ENCODE results near the gene GUCA2B. TPM values are rescaled to one million over a fixed set of nuclear protein-coding genes. Genes with fewer than 3 reads are reported as not detected.

The GUCA2B gene
- total RNA-seq, 1 donor from 2014 or later: not detected

DNA sequence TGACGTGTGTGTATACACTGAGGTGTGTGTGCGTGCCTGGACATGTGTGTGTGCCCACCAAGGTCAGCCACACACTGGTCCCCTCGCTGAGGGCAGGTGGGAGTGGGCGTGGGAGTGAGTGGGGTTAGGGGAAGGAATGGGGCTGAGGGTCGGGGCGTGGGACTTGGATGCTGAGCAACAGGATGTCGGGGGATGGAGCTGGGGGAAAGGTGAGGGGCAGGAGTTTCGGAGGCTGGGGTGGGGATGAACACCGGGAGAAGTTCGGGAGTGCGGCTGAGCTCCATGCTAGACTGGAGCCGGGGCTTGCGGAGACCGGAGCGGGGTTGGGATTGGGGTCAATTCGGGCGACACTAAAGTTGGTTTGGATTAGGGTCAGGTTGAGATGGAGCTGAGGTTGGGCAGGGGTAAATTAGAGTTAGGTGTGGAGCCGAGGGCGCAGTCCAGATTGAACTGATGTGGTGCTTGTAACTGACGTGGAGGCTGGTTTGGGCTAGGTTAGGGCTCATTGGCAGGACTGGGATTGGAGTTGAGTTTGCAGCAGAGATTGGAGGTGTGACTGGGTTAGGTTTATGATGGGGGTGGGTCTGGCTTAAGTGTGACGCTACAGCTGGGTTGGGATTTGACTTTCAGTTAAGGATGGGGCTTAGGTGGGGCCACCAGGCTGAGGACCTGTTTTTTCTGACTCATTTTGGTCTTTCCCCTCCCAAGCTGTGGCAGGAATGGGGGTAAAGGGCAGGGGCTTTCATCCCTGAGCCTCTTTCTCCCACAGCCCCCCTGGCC, 14.6 kb downstream of the GUCA2B start:
- H4K20me1 ChIP-seq (ENCODE audit: insufficient read depth, low read length): peaks cover under 1% of the 10 kb centered on the region
- FAIRE-seq: no peak

GRCh38 chr1:42168391-42168670, 15.1 kb downstream of the GUCA2B start:
- Mint-ChIP-seq H3K4me3 (ENCODE audit: unreplicated experiment) (no peak overlapping the region), H3K27ac (ENCODE audit: unreplicated experiment) (no peak overlapping the region), H3K27me3 (ENCODE audit: low read depth, unreplicated experiment) (no peaks in the 10 kb centered on the region), H3K9me3 (ENCODE audit: unreplicated experiment) (no peaks in the 10 kb centered on the region), H3K36me3 (ENCODE audit: low read depth, unreplicated experiment) (peaks cover 4% of the 10 kb centered on the region), H3K4me1 (ENCODE audit: low read depth, unreplicated experiment) (peaks cover 34% of the 10 kb centered on the region)
- Histone ChIP-seq H4K20me1 (ENCODE audit: insufficient read depth, low read length) (peaks cover 5% of the 10 kb centered on the region), H3K9ac (ENCODE audit: low read length) (no peak overlapping the region), H3K4me2 (ENCODE audit: low read length) (no peak overlapping the region), H3K4me1 (ENCODE audit: insufficient read depth, low read length) (peaks cover 5% of the 10 kb centered on the region), H3K36me3 (ENCODE audit: insufficient read depth, low read length) (no peaks in the 10 kb centered on the region), H3K27me3 (ENCODE audit: insufficient read depth, low read length) (no peaks in the 10 kb centered on the region), H3K4me3 (ENCODE audit: insufficient read depth, low read depth, low read length) (no peak overlapping the region), H3K79me2 (ENCODE audit: insufficient read depth, low read length) (no peaks in the 10 kb centered on the region), H3K9me3 (ENCODE audit: insufficient read depth, low read depth, low read length) (no peaks in the 10 kb centered on the region), H2AFZ (ENCODE audit: low read depth, low read length) (no peak overlapping the region), H3K27ac (ENCODE audit: low read depth, low read length) (no peak overlapping the region)
- FAIRE-seq (no peak), DNase-seq (ENCODE audit: low read depth) (no peak)
- TF ChIP-seq EZH2 (IDR thresholded peaks at IDR 0.05; ENCODE audit: insufficient read depth, low read length): no peak
- TF ChIP-seq, protein P1, sequence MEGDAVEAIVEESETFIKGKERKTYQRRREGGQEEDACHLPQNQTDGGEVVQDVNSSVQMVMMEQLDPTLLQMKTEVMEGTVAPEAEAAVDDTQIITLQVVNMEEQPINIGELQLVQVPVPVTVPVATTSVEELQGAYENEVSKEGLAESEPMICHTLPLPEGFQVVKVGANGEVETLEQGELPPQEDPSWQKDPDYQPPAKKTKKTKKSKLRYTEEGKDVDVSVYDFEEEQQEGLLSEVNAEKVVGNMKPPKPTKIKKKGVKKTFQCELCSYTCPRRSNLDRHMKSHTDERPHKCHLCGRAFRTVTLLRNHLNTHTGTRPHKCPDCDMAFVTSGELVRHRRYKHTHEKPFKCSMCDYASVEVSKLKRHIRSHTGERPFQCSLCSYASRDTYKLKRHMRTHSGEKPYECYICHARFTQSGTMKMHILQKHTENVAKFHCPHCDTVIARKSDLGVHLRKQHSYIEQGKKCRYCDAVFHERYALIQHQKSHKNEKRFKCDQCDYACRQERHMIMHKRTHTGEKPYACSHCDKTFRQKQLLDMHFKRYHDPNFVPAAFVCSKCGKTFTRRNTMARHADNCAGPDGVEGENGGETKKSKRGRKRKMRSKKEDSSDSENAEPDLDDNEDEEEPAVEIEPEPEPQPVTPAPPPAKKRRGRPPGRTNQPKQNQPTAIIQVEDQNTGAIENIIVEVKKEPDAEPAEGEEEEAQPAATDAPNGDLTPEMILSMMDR (IDR thresholded peaks at IDR 0.05; ENCODE audit: insufficient read depth, low read depth, low read length): no peak

More for the DNA sequence above, 14.6 kb downstream of the GUCA2B start:
- Mint-ChIP-seq H3K4me3 (ENCODE audit: unreplicated experiment) (no peak overlapping the region), H3K27me3 (ENCODE audit: low read depth, unreplicated experiment) (no peaks in the 10 kb centered on the region), H3K36me3 (ENCODE audit: low read depth, unreplicated experiment) (peaks cover 4% of the 10 kb centered on the region), H3K9me3 (ENCODE audit: unreplicated experiment) (no peaks in the 10 kb centered on the region), H3K4me1 (ENCODE audit: low read depth, unreplicated experiment) (peaks cover 34% of the 10 kb centered on the region), H3K27ac (ENCODE audit: unreplicated experiment) (no peak overlapping the region)
- DNase-seq (ENCODE audit: low read depth): no peak
- Histone ChIP-seq H3K4me1 (ENCODE audit: insufficient read depth, low read length) (peaks cover 5% of the 10 kb centered on the region), H3K9ac (ENCODE audit: low read length) (no peak overlapping the region), H3K27ac (ENCODE audit: low read depth, low read length) (no peak overlapping the region), H3K79me2 (ENCODE audit: insufficient read depth, low read length) (no peaks in the 10 kb centered on the region), H2AFZ (ENCODE audit: low read depth, low read length) (no peak overlapping the region), H3K9me3 (ENCODE audit: insufficient read depth, low read depth, low read length) (no peaks in the 10 kb centered on the region), H3K4me3 (ENCODE audit: insufficient read depth, low read depth, low read length) (no peak overlapping the region), H3K4me2 (ENCODE audit: low read length) (no peak overlapping the region), H3K27me3 (ENCODE audit: insufficient read depth, low read length) (no peaks in the 10 kb centered on the region), H3K36me3 (ENCODE audit: insufficient read depth, low read length) (no peaks in the 10 kb centered on the region)
- TF ChIP-seq, protein P1 (IDR thresholded peaks at IDR 0.05; ENCODE audit: insufficient read depth, low read depth, low read length): no peak
- no peak for TF ChIP-seq EZH2 (IDR thresholded peaks at IDR 0.05; ENCODE audit: insufficient read depth, low read length)

GRCh38 chr1:42168763-42169162, 15.6 kb downstream of the GUCA2B start:
- no peaks in the 10 kb centered on the region for H3K27me3 Mint-ChIP-seq (ENCODE audit: low read depth, unreplicated experiment)
- Histone ChIP-seq H3K9me3 (ENCODE audit: insufficient read depth, low read depth, low read length) (no peaks in the 10 kb centered on the region), H3K4me1 (ENCODE audit: insufficient read depth, low read length) (peaks cover 5% of the 10 kb centered on the region), H2AFZ (ENCODE audit: low read depth, low read length) (no peak overlapping the region), H3K4me2 (ENCODE audit: low read length) (no peak overlapping the region), H3K27me3 (ENCODE audit: insufficient read depth, low read length) (no peaks in the 10 kb centered on the region), H3K36me3 (ENCODE audit: insufficient read depth, low read length) (no peaks in the 10 kb centered on the region), H3K9ac (ENCODE audit: low read length) (no peak overlapping the region), H4K20me1 (ENCODE audit: insufficient read depth, low read length) (peaks cover 5% of the 10 kb centered on the region), H3K27ac (ENCODE audit: low read depth, low read length) (no peak overlapping the region), H3K79me2 (ENCODE audit: insufficient read depth, low read length) (no peaks in the 10 kb centered on the region), H3K4me3 (ENCODE audit: insufficient read depth, low read depth, low read length) (no peak overlapping the region)
- no peaks in the 10 kb centered on the region for H3K9me3 Mint-ChIP-seq (ENCODE audit: unreplicated experiment)
- no peak for TF ChIP-seq EZH2 (IDR thresholded peaks at IDR 0.05; ENCODE audit: insufficient read depth, low read length)
- TF ChIP-seq, protein P1 (IDR thresholded peaks at IDR 0.05; ENCODE audit: insufficient read depth, low read depth, low read length): no peak
- DNase-seq (ENCODE audit: low read depth): no peak
- peaks cover 34% of the 10 kb centered on the region for H3K4me1 Mint-ChIP-seq (ENCODE audit: low read depth, unreplicated experiment)
- no peak for FAIRE-seq
- no peak overlapping the region for H3K27ac Mint-ChIP-seq (ENCODE audit: unreplicated experiment)
- H3K36me3 Mint-ChIP-seq (ENCODE audit: low read depth, unreplicated experiment): peaks cover 4% of the 10 kb centered on the region
- H3K4me3 Mint-ChIP-seq (ENCODE audit: unreplicated experiment): no peak overlapping the region
